Measurements from ENCODE around the gene MUC5B.

DNA sequence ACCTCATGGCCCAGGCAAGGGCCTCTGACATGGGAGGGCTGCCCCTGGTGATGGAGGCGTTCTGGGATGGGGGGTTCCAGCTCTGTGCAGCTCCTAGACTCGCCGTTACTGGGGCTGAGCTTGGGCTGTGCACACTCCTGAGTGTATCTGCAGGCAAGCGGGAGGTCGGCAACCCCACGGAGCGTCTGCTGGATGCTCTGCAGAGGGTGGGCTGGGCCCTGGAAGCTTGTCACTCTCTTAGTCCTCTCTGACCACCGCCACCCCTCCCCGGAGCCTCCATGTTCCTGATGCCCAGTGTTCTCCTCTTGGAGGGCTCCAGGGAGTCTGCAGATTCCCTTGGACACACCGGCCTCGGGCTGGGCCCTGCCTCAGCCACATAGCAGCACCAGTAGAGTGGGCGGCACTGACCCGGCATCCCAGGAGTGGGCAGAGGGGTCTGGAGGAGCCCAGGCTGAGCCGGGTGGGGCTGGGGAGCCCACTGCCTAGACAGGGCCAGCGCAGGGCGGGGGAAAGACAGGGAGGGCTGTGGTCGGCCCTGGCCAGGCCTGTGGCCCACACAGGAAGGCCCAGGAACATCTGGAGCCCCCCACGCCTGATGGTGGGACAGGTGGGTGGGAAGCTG lies 20.6 kb upstream of the MUC5B start:
- TF ChIP-seq, protein P1, sequence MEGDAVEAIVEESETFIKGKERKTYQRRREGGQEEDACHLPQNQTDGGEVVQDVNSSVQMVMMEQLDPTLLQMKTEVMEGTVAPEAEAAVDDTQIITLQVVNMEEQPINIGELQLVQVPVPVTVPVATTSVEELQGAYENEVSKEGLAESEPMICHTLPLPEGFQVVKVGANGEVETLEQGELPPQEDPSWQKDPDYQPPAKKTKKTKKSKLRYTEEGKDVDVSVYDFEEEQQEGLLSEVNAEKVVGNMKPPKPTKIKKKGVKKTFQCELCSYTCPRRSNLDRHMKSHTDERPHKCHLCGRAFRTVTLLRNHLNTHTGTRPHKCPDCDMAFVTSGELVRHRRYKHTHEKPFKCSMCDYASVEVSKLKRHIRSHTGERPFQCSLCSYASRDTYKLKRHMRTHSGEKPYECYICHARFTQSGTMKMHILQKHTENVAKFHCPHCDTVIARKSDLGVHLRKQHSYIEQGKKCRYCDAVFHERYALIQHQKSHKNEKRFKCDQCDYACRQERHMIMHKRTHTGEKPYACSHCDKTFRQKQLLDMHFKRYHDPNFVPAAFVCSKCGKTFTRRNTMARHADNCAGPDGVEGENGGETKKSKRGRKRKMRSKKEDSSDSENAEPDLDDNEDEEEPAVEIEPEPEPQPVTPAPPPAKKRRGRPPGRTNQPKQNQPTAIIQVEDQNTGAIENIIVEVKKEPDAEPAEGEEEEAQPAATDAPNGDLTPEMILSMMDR (IDR thresholded peaks at IDR 0.05), result no peak
- no peak for TF ChIP-seq POLR2A (IDR thresholded peaks at IDR 0.05)
